NT2/D1 (cell line): ENCODE measurements around the gene MAN1A1.

Experiments used
- DNase-seq: peaks from one replicate; pipeline ENCODE4 v3.0.0-alpha.2; 2011; ENCODE audit warnings: low read depth, low spot score
- H3K27me3 ChIP-seq: 2 replicates; pipeline ENCODE4 v1.6.0; 2011; ENCODE audit warnings: mild to moderate bottlenecking; ENCODE audit not compliant: insufficient read length, insufficient read depth
- H3K36me3 ChIP-seq: 2 replicates; pipeline ENCODE4 v1.6.1; 2011; ENCODE audit warnings: mild to moderate bottlenecking, low read length, mixed read lengths; ENCODE audit not compliant: insufficient read depth, insufficient read length
- H3K4me1 ChIP-seq: 2 replicates; pipeline ENCODE4 v1.5.1; 2011; ENCODE audit not compliant: insufficient read depth, insufficient read length
- H3K4me3 ChIP-seq: 2 replicates; pipeline ENCODE4 v1.5.1; 2011; ENCODE audit warnings: low read depth; ENCODE audit not compliant: insufficient read length
- H3K9ac ChIP-seq: 2 replicates; pipeline ENCODE4 v1.6.0; 2011; ENCODE audit warnings: low read depth; ENCODE audit not compliant: insufficient read length
- H3K9me3 ChIP-seq: 2 replicates; pipeline ENCODE4 v1.5.1; 2011; ENCODE audit warnings: mild to moderate bottlenecking, low read length; ENCODE audit not compliant: insufficient read depth
- SUZ12 ChIP-seq: IDR thresholded peaks from 2 replicates; pipeline ENCODE4 v1.6.1; 2011; ENCODE audit not compliant: insufficient read length, insufficient read depth; ENCODE audit errors: extremely low read depth
- YY1 ChIP-seq: IDR thresholded peaks from 2 replicates; pipeline ENCODE4 v1.6.1; 2011; ENCODE audit not compliant: insufficient read length, insufficient read depth
- ZNF274 ChIP-seq: IDR thresholded peaks from 2 replicates; pipeline ENCODE4 v1.6.1; 2011; ENCODE audit warnings: mild to moderate bottlenecking, low read depth, low read length

The MAN1A1 gene

GRCh38 chr6:119129968-119130484, 219.5 kb downstream of the MAN1A1 start:
- H3K4me3 ChIP-seq: no peak overlapping the region
- H3K27me3 ChIP-seq: no peaks in the 10 kb centered on the region
- H3K9ac ChIP-seq: no peak overlapping the region
- no peak for DNase-seq
- H3K9me3 ChIP-seq: no peaks in the 10 kb centered on the region
- no peaks in the 10 kb centered on the region for H3K4me1 ChIP-seq
- TF ChIP-seq SUZ12: no peak
- TF ChIP-seq ZNF274: no peak
- no peak for TF ChIP-seq YY1
- H3K36me3 ChIP-seq: no peaks in the 10 kb centered on the region

DNA sequence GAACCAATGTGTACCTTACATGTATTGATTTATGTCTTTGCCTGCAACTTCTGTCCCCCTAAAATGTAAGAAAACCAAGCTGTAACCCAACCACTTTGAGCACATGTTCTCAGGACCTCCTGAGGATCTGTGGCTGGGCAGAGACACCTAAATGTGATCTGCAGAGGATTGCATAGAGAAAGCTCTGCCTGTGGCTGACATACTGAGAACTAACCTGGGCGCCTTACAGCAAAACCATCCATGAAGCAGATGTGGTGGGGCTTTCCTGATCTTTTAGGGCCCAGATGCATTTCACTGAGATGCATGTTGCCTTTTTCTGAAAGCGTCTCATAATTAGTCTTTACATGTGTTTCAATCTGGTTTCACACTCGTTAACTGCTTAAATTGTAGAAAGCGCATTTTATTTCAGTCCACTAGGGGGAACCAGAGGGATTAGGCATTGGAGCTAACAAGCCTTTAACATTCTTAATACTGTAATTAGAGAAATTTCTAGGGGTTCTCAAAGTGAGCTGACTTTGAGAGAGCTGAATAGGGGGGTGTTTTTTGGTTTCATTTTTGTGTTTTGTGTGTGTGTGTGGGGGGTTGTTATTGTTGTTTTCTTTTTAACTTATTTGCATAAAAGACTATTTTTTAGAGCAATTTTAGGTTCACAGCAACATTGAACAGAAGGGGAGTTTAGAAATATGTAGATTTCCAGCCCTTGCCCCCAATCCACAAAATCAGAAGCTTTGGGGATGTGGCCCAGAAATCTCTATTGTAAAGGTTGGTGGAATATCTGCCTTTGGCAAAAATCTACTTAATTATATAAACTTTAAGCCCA, 220.2 kb downstream of the MAN1A1 start:
- Histone ChIP-seq H3K9me3 (no peaks in the 10 kb centered on the region), H3K4me1 (no peaks in the 10 kb centered on the region), H3K36me3 (no peaks in the 10 kb centered on the region), H3K4me3 (no peak overlapping the region), H3K27me3 (no peaks in the 10 kb centered on the region), H3K9ac (no peak overlapping the region)
- TF ChIP-seq SUZ12: no peak
- TF ChIP-seq YY1: no peak
- TF ChIP-seq ZNF274: no peak
- DNase-seq: peak; percentile 59

GRCh38 chr6:119128252-119128912, 221.2 kb downstream of the MAN1A1 start:
- no peaks in the 10 kb centered on the region for H3K36me3 ChIP-seq
- no peak for TF ChIP-seq ZNF274
- no peak for TF ChIP-seq SUZ12
- TF ChIP-seq YY1: no peak
- no peak overlapping the region for H3K4me3 ChIP-seq
- H3K4me1 ChIP-seq: no peaks in the 10 kb centered on the region
- DNase-seq: no peak
- no peaks in the 10 kb centered on the region for H3K27me3 ChIP-seq
- no peaks in the 10 kb centered on the region for H3K9me3 ChIP-seq
- no peak overlapping the region for H3K9ac ChIP-seq

- H3K36me3 ChIP-seq: no peaks in the 10 kb centered on the region
- H3K9ac ChIP-seq: no peak overlapping the region
- DNase-seq: no peak
- no peak for TF ChIP-seq SUZ12
- TF ChIP-seq YY1: no peak
- TF ChIP-seq ZNF274: no peak
- no peaks in the 10 kb centered on the region for H3K4me1 ChIP-seq
- no peak overlapping the region for H3K4me3 ChIP-seq
- no peaks in the 10 kb centered on the region for H3K9me3 ChIP-seq
- H3K27me3 ChIP-seq: no peaks in the 10 kb centered on the region
Measured at GRCh38 chr6:119127627-119128026, 221.9 kb downstream of the MAN1A1 start.
